IMR-90 (cell line): ENCODE measurements around the gene NIPA2. TPM values are rescaled to one million over a fixed set of nuclear protein-coding genes. Genes with fewer than 3 reads are reported as not detected.

Experiments used
- ATAC-seq: fragments of 200-7000 bp; cut with Tn5 transposase; 2 replicates; pipeline ENCODE4 v1.9.1; 2020; ENCODE audit warnings: low read depth, mild to moderate bottlenecking, moderate library complexity
- BruUV-seq: library from RNA; stranded (reverse); fragments of 400-500 nt; replicated peaks from 2 replicates; lab custom pipeline; 2021; lab: Mats Ljungman, UMichigan
- CTCF ChIA-PET: fragments of 300-600 bp; formaldehyde crosslinking; extraction: SDS; loops from one replicate; lab custom pipeline; 2021; ENCODE audit warnings: antibody characterized with exemption; lab: Yijun Ruan, JAX
- POLR2A ChIA-PET: fragments of 300-600 bp; sonication (Branson Sonifier 250); formaldehyde crosslinking; loops from one replicate; lab custom pipeline; 2022; ENCODE audit warnings: antibody characterized with exemption; ENCODE audit not compliant: unreplicated experiment; lab: Charles Lee
- DNase-seq: peaks from one replicate; pipeline ENCODE4 v3.0.0; 2013
- H2AFZ ChIP-seq: replicated peaks from 2 replicates; pipeline ENCODE3; 2013; ENCODE audit warnings: low read length, mild to moderate bottlenecking; ENCODE audit not compliant: poor library complexity
- H2AK5ac ChIP-seq: 2 replicates; pipeline ENCODE4 v1.6.1; 2013; ENCODE audit warnings: low read depth, low read length, inconsistent platforms
- H2AK9ac ChIP-seq: replicated peaks from 2 replicates; pipeline ENCODE3; 2013; ENCODE audit warnings: mild to moderate bottlenecking, low read depth, low read length, moderate library complexity; ENCODE audit not compliant: poor library complexity
- H2BK120ac ChIP-seq: 2 replicates; pipeline ENCODE4 v1.6.1; 2013; ENCODE audit warnings: low read depth, low read length, inconsistent platforms
- H2BK15ac ChIP-seq: 3 replicates; pipeline ENCODE4 v1.6.1; 2013; ENCODE audit warnings: low read depth, low read length, inconsistent platforms
- H2BK20ac ChIP-seq: 2 replicates; pipeline ENCODE4 v1.6.1; 2013; ENCODE audit warnings: low read depth, mild to moderate bottlenecking, inconsistent platforms, low read length, moderate library complexity
- H2BK5ac ChIP-seq: 2 replicates; pipeline ENCODE4 v1.6.1; 2013; ENCODE audit warnings: mild to moderate bottlenecking, low read depth, low read length, inconsistent platforms; ENCODE audit not compliant: poor library complexity, severe bottlenecking
- H3K14ac ChIP-seq: replicated peaks from 2 replicates; pipeline ENCODE4 v1.6.1; 2013; ENCODE audit warnings: low read depth, low read length, inconsistent platforms
- H3K18ac ChIP-seq: 2 replicates; pipeline ENCODE4 v1.6.1; 2013; ENCODE audit warnings: low read depth, low read length, control low read depth
- H3K23ac ChIP-seq: 2 replicates; pipeline ENCODE4 v1.6.1; 2013; ENCODE audit warnings: low read depth, low read length, inconsistent platforms
- H3K27ac ChIP-seq: 2 replicates; pipeline ENCODE4 v1.5.1; 2013; ENCODE audit warnings: mild to moderate bottlenecking, control low read depth, low read length; ENCODE audit not compliant: insufficient read depth
- H3K27me3 ChIP-seq: 2 replicates; pipeline ENCODE4 v1.6.1; 2013; ENCODE audit warnings: low read length; ENCODE audit not compliant: control insufficient read depth, insufficient read depth
- H3K36me3 ChIP-seq: 2 replicates; pipeline ENCODE4 v1.6.1; 2013; ENCODE audit warnings: low read length, mixed read lengths; ENCODE audit not compliant: control insufficient read depth, insufficient read depth
- H3K4ac ChIP-seq: 2 replicates; pipeline ENCODE4 v1.6.1; 2013; ENCODE audit warnings: low read depth, low read length, inconsistent platforms
- H3K4me1 ChIP-seq: 2 replicates; pipeline ENCODE4 v1.6.1; 2013; ENCODE audit warnings: low read length, mixed read lengths; ENCODE audit not compliant: control insufficient read depth, insufficient read depth
- H3K4me2 ChIP-seq: 2 replicates; pipeline ENCODE4 v1.6.1; 2013; ENCODE audit warnings: low read depth, mild to moderate bottlenecking, control low read depth, low read length, moderate library complexity
- H3K4me3 ChIP-seq: 2 replicates; pipeline ENCODE4 v1.5.1; 2013; ENCODE audit warnings: low read depth, mild to moderate bottlenecking, control low read depth, low read length, moderate library complexity; ENCODE audit not compliant: insufficient read depth
- H3K56ac ChIP-seq: 2 replicates; pipeline ENCODE4 v1.6.1; 2013; ENCODE audit warnings: low read length, inconsistent platforms; ENCODE audit not compliant: insufficient read depth; ENCODE audit errors: extremely low read depth
- H3K79me1 ChIP-seq, 2 experiments: 2 replicates each; pipeline ENCODE4 v1.6.1; 2013; ENCODE audit warnings: low read length in 2 of 2, inconsistent platforms in 1 of 2, low read depth in 1 of 2
- H3K9ac ChIP-seq: 2 replicates; pipeline ENCODE4 v1.6.1; 2013; ENCODE audit warnings: low read depth, low read length, control low read depth
- H3K9me1 ChIP-seq: 2 replicates; pipeline ENCODE4 v1.6.1; 2013; ENCODE audit warnings: low read length, inconsistent platforms; ENCODE audit not compliant: insufficient read depth
- H3K9me3 ChIP-seq: 2 replicates; pipeline ENCODE4 v1.6.1; 2013; ENCODE audit warnings: low read length; ENCODE audit not compliant: control insufficient read depth, insufficient read depth
- H4K20me1 ChIP-seq: 2 replicates; pipeline ENCODE4 v1.6.1; 2013; ENCODE audit warnings: low read length, inconsistent platforms; ENCODE audit not compliant: insufficient read depth
- H4K5ac ChIP-seq: 2 replicates; pipeline ENCODE4 v1.6.1; 2013; ENCODE audit warnings: mild to moderate bottlenecking, low read depth, low read length, control low read depth
- H4K8ac ChIP-seq, 2 experiments: 2 replicates each; pipeline ENCODE4 v1.6.1; 2013; ENCODE audit warnings: low read depth in 2 of 2, low read length in 2 of 2, control low read depth in 1 of 2, inconsistent platforms in 1 of 2
- H4K91ac ChIP-seq: 2 replicates; pipeline ENCODE4 v1.6.1; 2013; ENCODE audit warnings: low read depth, low read length, inconsistent platforms; ENCODE audit not compliant: insufficient read depth
- CHD1 ChIP-seq: IDR thresholded peaks from 2 replicates; pipeline ENCODE4 v1.6.1; 2012; ENCODE audit warnings: low read depth, low read length, improper control_type of control experiment
- CTCF ChIP-seq: conservative IDR thresholded peaks from 2 replicates; pipeline ENCODE4 v1.5.1; 2012; ENCODE audit warnings: mild to moderate bottlenecking, low read depth, low read length, improper control_type of control experiment
- FOS ChIP-seq: fragments of 150-350 bp; IDR thresholded peaks from 2 replicates; pipeline ENCODE4 v1.6.1; 2016; ENCODE audit warnings: low read depth, low read length
- MAFK ChIP-seq: IDR thresholded peaks from 2 replicates; pipeline ENCODE4 v1.6.1; 2012; ENCODE audit warnings: low read depth, low read length, improper control_type of control experiment
- MXI1 ChIP-seq: IDR thresholded peaks from 2 replicates; pipeline ENCODE4 v1.6.1; 2012; ENCODE audit warnings: low read depth, mild to moderate bottlenecking, low read length, moderate library complexity, borderline replicate concordance
- NFE2L2 ChIP-seq: fragments of 150-350 bp; IDR thresholded peaks from 2 replicates; pipeline ENCODE4 v1.6.1; 2016; ENCODE audit warnings: low read depth, mild to moderate bottlenecking, low read length
- RAD21 ChIP-seq: IDR thresholded peaks from 2 replicates; pipeline ENCODE4 v1.6.1; 2012; ENCODE audit warnings: low read length, improper control_type of control experiment
- WGBS, 2 experiments: methylation state at CpG; one replicate each; pipeline versions ENCODE4 v1.1.5 to v1.1.7; 2013; ENCODE audit warnings: missing lambda C conversion rate in 2 of 2; ENCODE audit not compliant: insufficient read length in 1 of 2; ENCODE audit errors: extremely low coverage in 2 of 2; 5-methylcytosine and 5-hydroxymethylcytosine counted together
- dilution Hi-C: fragments of 300-500 bp; cut with HindIII; formaldehyde crosslinking; loops from one replicate; pipeline ENCODE4 v1.14.3; 2018; ENCODE audit warnings: low sequenced_read_pairs; ENCODE audit not compliant: unreplicated experiment
- in situ Hi-C: fragments of 300-500 bp; cut with MboI; formaldehyde crosslinking; loops from 3 replicates; pipeline ENCODE4 v1.14.3; 2019; ENCODE audit warnings: low sequenced_read_pairs, inconsistent platforms, mixed read lengths
- intact Hi-C: fragments of 100-400 bp; cut with micrococcal nuclease; formaldehyde crosslinking; loops from 2 replicates; pipeline ENCODE4 v1.10.0; 2022
- polyA plus RNA-seq, 3 experiments: library from polyadenylated mRNA; depleted of rRNA; stranded (reverse); fragments of >200 nt; gene quantifications; 2 replicates each; pipeline ENCODE4 v1.2.3, GENCODE V29; 2012; ENCODE audit warnings: low replicate concordance in 1 of 3
- total RNA-seq: library from RNA; depleted of rRNA; stranded (reverse); fragments of >200 nt; gene quantifications from 2 replicates; pipeline ENCODE4 v1.2.3, GENCODE V29; 2012

NIPA2 gene
- total and polyA plus RNA-seq, 2 of the 4 experiments (the other 2 are of a cell fraction) = 33.0 to 38.0 TPM

- Histone ChIP-seq H3K27ac (no peak overlapping the region), H3K56ac (no peak overlapping the region), H3K27me3 (no peaks in the 10 kb centered on the region), H2BK15ac (no peak overlapping the region), H4K91ac (no peak overlapping the region), H3K4me1 (peaks cover 10% of the 10 kb centered on the region), H3K9ac (no peak overlapping the region), H3K18ac (no peak overlapping the region), H4K8ac (no peak overlapping the region), H3K23ac (no peak overlapping the region), H4K5ac (no peak overlapping the region), H3K9me1 (peaks cover 37% of the 10 kb centered on the region), H3K4me2 (no peak overlapping the region), H3K9me3 (peaks cover 3% of the 10 kb centered on the region; the same call in 1 of the 2 replicates), H2BK20ac (no peak overlapping the region), H3K14ac (no peak overlapping the region), H3K4me3 (no peak overlapping the region), H2AK5ac (peak overlapping the region; percentile 5; the same call in 1 of the 2 replicates), H2AK9ac (no peak overlapping the region), H3K79me1 (peaks cover 18 to 46% of the 10 kb centered on the region in 2 experiments), H4K20me1 (peaks cover 21% of the 10 kb centered on the region; the same call in 1 of the 2 replicates), H2AFZ (no peak overlapping the region), H2BK120ac (no peak overlapping the region), H3K4ac (no peak overlapping the region; the same call in 1 of the 2 replicates), H3K36me3 (peaks cover 59% of the 10 kb centered on the region), H2BK5ac (no peak overlapping the region)
- ATAC-seq (no peak), DNase-seq (no peak)
- ChIA-PET CTCF (no interaction called here), POLR2A (no interaction called here)
- no peak for TF ChIP-seq CHD1
- TF ChIP-seq RAD21 = no peak
- TF ChIP-seq MAFK = no peak
- TF ChIP-seq CTCF = no peak
- no peak for TF ChIP-seq FOS
- no peak for TF ChIP-seq MXI1
- TF ChIP-seq NFE2L2 = no peak
- intact Hi-C loops = no loop called here
- in situ Hi-C loops = no loop called here
- 100% methylated on average over 3 of the region's 8 CpGs; no CpG with 5 or more reads in 1 of the 2 experiments for WGBS, 2 experiments
- dilution Hi-C loops = no loop called here
- no TSS peak for BruUV-seq
Measured at GRCh38 chr15:22874256-22874655, 35.8 kb downstream of the NIPA2 start.
